HG03378 (cell line): ENCODE results near the gene JUNB.
"Not testable (repeated sequence)": the region's sequence is repeated elsewhere in the genome, so short reads cannot be mapped to it uniquely, and the experiment has no call there.

Experiments used
- ATAC-seq: cut with Tn5 transposase; IDR thresholded peaks from one replicate; pipeline ENCODE4 v1.9.1; 2021; ENCODE audit warnings: mild to moderate bottlenecking, moderate library complexity; ENCODE audit not compliant: unreplicated experiment

JUNB gene

GRCh38 chr19:12802267-12803106 lies 11.2 kb downstream of the JUNB start:
- no peak for ATAC-seq

- ATAC-seq = no peak
These were observed 12.8 kb downstream of the JUNB start for GRCh38 chr19:12804051-12804450.

- peak; percentile 57 for ATAC-seq
These were observed 15.2 kb downstream of the JUNB start, which contains the start of gene RNASEH2A for GRCh38 chr19:12806242-12807081. Gene RNASEH2A, plus strand, starts transcription at chr19:12806584. Its CDS starts 90 bp downstream, at chr19:12806674.

DNA sequence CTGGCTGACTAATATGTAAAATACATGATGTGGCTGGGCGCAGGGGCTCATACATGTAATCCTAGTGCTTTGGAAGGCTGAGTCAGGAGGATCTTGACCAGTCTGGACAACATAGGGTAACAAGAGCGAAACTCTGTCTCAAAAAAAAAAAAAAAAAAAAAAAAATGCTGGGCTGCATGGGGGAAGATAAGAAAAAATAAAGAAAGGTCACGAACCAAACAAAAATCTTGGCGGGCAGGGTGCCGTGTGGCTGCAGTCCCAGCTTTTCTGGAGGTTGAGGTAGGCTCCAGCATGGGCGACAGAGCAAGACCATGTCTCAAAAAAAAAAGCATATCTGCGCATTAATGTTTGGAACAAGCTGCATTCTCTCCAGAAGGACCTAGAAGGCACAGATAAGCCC lies 23.8 kb downstream of the JUNB start:
- ATAC-seq = no peak

DNA sequence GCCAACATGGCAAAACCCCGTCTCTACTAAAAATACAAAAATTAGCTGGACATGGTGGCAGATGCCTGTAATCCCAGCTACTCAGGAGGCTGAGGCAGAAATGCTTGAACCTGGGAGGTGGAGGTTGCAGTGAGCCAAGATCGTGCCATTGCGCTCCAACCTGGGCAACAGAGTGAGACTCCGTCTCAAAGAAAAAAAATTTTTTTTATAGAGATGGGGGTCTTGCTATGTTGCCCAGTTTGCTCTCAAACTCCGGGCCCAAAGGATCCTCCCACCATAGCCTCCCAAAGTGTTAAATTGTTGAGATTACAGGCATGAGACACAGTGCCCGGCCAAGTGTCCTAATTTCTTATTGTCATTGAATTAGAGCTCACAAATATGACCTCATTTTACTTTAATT lies 25.9 kb downstream of the JUNB start:
- ATAC-seq = not testable (repeated sequence)

- not testable (repeated sequence) for ATAC-seq
These were observed 26.5 kb downstream of the JUNB start for GRCh38 chr19:12817810-12818209.

DNA sequence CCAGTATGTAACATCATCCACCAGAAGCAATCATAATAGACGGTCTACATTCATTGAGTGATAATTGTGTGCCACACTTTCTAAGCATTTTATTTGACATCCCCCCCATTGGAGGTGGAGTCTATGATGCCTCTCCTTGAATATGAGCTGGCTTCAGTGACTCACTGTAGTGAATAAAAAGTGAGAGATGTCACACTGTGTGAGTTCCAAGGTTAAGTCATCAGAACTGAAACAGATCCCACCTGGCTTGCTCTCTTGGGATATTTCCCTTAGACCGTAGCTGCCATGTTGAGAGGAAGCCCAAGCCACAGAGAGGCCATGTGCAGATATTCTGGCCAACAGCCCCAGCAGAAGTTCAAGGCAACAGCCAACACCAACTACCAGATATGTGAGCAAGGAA lies 30.5 kb downstream of the JUNB start:
- no peak for ATAC-seq

GRCh38 chr19:12825254-12826131 lies 34.2 kb downstream of the JUNB start:
- ATAC-seq = no peak

DNA sequence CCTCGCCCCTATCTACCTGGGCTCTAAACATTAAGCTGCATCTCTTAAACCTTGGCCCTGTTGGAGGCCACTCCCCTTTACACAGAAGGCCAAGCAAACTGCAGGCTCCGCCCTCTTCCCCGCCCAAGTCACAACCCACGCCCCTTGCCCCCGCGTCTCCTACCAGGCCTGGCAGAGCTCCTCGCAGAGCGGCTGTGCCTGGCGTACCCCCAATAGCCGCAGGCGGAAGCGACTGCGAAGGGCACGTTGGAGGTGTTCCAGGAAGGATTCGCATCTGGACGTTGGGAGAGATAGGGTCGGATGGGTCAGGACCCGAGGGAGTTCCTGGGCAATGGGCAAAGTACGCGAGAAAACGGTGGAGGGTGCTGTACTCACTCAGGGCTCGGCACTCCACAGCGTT lies 37.2 kb downstream of the JUNB start:
- no peak for ATAC-seq

DNA sequence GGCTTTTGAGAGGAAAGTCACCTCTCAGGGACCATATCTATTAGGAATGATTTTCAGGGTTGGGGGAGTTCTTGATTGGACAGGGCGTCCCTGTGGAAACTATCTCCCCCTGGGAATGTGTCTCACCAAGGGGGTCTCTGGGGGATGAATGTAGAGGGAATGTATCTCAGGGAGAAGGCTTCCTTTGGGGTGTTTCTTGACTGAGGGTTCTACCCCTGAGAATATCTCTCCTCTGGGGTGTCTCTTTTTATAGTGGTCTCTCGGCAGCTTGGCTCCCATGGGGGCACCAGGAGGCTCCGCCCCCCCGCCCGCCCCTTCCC lies 42.1 kb downstream of the JUNB start:
- no peak for ATAC-seq

GRCh38 chr19:12833738-12834565 lies 42.7 kb downstream of the JUNB start:
- ATAC-seq = no peak

DNA sequence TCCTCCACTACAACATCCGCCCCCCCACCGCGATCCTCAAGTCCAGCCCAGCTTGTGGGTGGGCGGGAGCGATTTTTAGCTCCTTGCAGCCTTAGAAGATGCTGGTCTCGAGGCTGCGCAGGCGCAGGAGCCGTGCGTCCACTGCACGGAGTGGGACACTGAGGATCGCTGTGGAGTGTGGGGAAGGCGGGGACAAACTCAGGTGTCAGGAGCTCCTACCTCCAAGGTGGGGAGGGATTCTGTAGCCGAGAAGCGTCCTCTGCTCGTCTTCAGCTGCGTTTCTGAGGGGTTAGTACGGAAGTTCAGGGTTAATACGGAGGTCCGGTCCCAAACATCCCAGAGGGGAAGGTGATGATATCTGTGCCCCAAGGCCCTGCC lies 43.3 kb downstream of the JUNB start, which contains the start of gene RTBDN:
Gene RTBDN (minus strand): TSS at position 14 of the 378 bp plus-strand sequence. CDS start 4,600 bp downstream, outside the sequence.
- no peak for ATAC-seq

GRCh38 chr19:12834976-12835757 lies 43.9 kb downstream of the JUNB start:
- ATAC-seq = no peak

- no peak for ATAC-seq
These were observed 45.2 kb downstream of the JUNB start for GRCh38 chr19:12836529-12836863.

DNA sequence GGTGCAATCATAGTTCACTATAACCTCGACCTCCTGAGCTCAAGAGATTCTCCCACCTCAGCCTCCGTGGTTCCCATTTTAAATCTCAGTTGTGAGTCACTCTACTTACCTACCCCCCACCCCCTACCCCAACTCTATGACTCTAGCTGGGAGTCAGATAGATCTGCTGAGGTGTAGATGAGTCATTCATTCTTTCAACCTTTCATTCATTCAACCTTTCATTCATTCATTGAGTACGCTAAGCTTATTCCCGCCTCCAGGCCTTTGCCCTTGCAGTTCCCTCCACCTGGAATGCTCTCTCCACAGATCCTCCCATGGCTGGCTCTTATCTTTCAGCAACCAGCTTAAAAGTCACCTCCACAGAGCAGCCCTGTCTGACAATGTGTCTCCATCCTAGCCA lies 45.9 kb downstream of the JUNB start:
- ATAC-seq = no peak

- no peak for ATAC-seq
These were observed 47.0 kb downstream of the JUNB start, which contains the start of gene MAST1 for GRCh38 chr19:12838182-12838885. Gene MAST1, plus strand, starts transcription at chr19:12838515. Its CDS starts 58 bp downstream, at chr19:12838573.

GRCh38 chr19:12838886-12839756 lies 47.8 kb downstream of the JUNB start:
- no peak for ATAC-seq
